ENCODE data around the gene DNAJC13.
A peak's percentile ranks its signal among the peaks of the same experiment; 100 is the strongest.
"Not testable (repeated sequence)": the region's sequence is repeated elsewhere in the genome, so short reads cannot be mapped to it uniquely, and the experiment has no call there.

The DNAJC13 gene

GRCh38 chr3:132544130-132544529 lies 126.8 kb downstream of the DNAJC13 start:
- DNase-seq: no peak

- DNase-seq: no peak
Measured at GRCh38 chr3:132545471-132545870, 128.2 kb downstream of the DNAJC13 start.

- DNase-seq: no peak
Measured at GRCh38 chr3:132549169-132549568, 131.9 kb downstream of the DNAJC13 start.

GRCh38 chr3:132549890-132550578 lies 132.7 kb downstream of the DNAJC13 start:
- peak; percentile 67 for DNase-seq

DNA sequence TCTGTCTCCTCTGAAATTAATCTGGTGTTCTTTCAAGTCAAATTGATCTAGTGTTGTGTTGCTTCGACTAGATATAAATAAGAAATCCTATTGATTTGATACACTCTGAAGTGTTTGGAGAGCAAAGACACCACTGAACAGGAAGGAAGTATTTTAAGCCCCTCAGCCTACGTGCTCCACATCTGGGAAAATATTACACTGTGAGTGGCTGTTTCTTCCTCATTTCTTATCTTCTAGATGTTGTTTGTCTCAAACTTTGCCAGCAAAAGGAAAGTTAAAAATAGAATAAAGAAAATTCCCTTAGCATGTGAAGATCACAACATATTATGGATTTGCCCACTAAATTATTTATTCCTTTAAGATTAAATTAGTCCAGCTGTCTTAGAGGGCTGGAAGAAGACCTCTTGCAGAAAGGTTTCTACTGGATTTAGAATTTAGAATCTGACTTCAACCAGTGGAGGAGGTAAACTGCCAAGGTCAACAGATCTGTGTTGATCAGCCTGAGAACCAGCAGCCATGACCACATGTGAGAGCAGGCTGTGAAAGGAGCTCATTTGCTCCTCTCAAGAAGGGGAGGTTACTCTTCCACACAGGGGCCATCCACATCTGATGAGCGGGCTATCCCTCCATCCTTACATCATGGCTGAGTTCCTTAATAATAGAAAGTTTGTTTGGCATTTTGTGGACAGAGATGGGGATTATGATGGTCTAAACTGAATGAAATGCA lies 133.4 kb downstream of the DNAJC13 start:
- peak; percentile 15 for DNase-seq

DNA sequence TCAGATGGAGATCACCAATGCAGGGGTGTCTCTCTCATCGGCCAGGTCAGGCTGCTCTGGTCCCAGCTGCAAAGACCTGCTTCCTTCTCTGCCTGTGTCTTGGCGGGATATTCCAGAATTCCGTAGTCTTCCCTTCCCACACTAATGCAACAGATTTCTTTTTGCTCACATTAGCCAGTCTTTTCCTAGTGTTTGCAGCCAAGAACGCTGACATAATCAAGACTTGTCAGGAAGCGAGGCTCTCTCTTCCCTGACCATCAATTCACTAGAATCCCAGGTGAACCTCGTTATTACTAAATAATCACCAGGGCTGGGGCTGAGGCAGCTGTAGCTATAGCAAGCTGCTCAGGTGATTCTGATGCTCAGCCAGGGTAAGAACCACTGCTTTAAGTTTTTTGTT lies 136.5 kb downstream of the DNAJC13 start:
- no peak for DNase-seq

- peak; percentile 61 for DNase-seq
Measured at GRCh38 chr3:132554437-132554836, 137.1 kb downstream of the DNAJC13 start.

GRCh38 chr3:132555306-132556035 lies 138.2 kb downstream of the DNAJC13 start:
- DNase-seq: no peak

DNA sequence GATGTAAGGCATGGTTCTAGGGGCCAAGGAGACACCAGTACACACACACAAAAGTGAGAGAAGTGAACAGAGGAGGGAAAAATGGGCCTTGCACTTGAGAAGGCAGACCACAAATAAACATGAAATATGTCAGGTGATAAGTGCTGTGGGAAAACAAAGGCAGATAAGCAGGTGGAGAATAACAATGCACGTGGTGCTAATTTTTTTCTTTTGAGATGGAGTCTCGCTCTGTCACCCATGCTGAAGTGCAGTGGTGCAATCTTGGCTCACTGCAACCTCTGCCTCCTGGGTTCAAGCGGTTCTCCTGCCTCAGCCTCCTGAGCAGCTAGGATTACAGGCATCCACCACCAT lies 138.7 kb downstream of the DNAJC13 start:
- DNase-seq: not testable (repeated sequence)

GRCh38 chr3:132556508-132557159 lies 139.3 kb downstream of the DNAJC13 start:
- no peak for DNase-seq

- DNase-seq: no peak
Measured at GRCh38 chr3:132561003-132561402, 143.7 kb downstream of the DNAJC13 start.

- DNase-seq: no peak
Measured at GRCh38 chr3:132563420-132564069, 146.2 kb downstream of the DNAJC13 start.

- DNase-seq: no peak
Measured at GRCh38 chr3:132564070-132564465, 146.8 kb downstream of the DNAJC13 start.

- DNase-seq: no peak
Measured at GRCh38 chr3:132568422-132568821, 151.1 kb downstream of the DNAJC13 start.

DNA sequence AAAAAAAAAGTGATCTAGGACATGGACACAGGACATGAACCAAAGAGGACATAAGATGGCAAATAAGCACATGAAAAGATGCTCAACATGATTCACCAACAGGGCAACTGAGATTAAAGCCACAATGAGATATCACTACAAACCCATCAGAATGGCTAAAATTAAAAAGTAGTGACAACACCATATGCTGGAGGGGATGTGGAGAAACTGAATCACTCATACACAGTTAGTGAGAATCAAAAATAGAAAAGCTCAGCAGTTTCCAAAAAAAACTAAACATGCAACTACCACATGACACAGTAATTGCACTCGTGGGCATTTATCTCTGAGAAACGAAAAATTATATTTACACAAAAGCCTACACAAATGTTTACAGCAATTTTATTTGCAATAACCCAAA lies 151.9 kb downstream of the DNAJC13 start:
- DNase-seq: peak; percentile 59

DNA sequence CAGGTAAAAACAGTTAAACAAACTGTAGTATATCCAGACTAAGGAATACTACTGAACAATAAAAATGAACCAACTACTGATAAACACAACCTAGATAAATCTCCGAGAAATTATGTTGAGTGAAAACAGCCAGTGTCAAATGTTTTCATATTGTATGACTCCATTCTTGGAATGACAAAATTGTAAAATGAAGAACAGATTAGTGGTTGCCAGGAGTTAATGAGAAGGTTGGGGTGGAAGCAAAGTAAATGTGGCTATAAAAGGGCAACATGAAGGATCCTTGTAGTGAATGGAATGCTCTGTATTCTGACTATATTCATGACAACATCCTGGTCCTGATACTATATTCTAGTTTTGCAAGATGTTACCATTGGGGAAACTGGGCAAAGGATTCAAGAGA lies 152.3 kb downstream of the DNAJC13 start:
- DNase-seq: peak; percentile 81

DNA sequence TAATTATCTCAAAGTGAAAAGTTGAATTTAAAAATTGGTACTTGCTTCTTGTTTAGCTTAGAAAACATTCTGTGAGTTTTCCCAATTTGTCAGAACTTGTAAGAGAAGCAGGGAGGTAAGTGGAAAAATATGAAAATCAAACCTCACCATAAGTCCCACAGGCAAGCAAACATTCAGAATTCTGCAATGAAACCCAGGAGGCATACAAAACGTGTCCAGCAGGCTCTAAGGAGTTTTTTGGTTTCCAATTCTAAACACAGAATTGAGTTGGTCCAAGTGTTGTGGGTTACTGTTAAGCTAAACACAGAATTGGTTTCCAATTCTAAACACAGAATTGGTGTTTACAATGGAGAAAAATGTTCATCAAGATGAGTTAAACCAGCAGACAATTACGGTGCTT lies 152.7 kb downstream of the DNAJC13 start:
- no peak for DNase-seq

GRCh38 chr3:132573797-132574211 lies 156.5 kb downstream of the DNAJC13 start:
- DNase-seq: no peak

DNA sequence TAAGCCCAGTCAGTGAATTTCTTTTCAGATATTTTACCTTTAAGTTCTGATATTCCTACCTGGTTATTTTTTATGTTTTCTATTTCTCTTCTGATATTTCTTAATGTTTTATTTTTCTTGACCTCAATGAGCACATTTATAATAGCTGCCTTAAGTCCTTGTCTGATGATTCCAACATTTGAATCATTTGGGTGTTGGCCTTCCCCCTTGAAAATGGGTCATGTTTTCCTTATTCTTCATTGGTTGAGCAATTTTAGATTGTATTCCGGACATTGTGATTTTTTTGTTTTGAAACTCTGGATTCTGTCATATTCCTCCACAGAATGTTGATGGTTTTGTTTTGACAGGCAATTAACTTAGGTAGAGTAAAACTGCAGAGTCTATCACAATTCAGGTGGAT lies 170.1 kb downstream of the DNAJC13 start:
- DNase-seq: no peak
